ELF-1 (cell line): Measurements from ENCODE around the gene MMP2.
A peak's percentile ranks its signal among the peaks of the same experiment; 100 is the strongest.

ENCODE experiments used
- DNase-seq: peaks from one replicate; pipeline ENCODE4 v3.0.0-alpha.2; 2016; ENCODE audit warnings: low read depth, low spot score

The MMP2 gene

GRCh38 chr16:55469821-55470532, 9.0 kb upstream of the MMP2 start:
- no peak for DNase-seq

- DNase-seq: peak; percentile 95
These were observed 8.2 kb upstream of the MMP2 start for GRCh38 chr16:55470533-55471371.

- DNase-seq: no peak
These were observed 7.4 kb upstream of the MMP2 start for GRCh38 chr16:55471448-55472097.

- no peak for DNase-seq
These were observed 5.4 kb upstream of the MMP2 start for GRCh38 chr16:55473587-55473986.

- DNase-seq: no peak
These were observed 4.2 kb upstream of the MMP2 start for GRCh38 chr16:55474821-55475220.

GRCh38 chr16:55475919-55476318, 3.1 kb upstream of the MMP2 start:
- no peak for DNase-seq

- no peak for DNase-seq
These were observed 2.1 kb upstream of the MMP2 start for GRCh38 chr16:55476625-55477533.

- no peak for DNase-seq
These were observed 1.3 kb upstream of the MMP2 start for GRCh38 chr16:55477736-55478135.

GRCh38 chr16:55479430-55480140, 587 bp downstream of the MMP2 start:
- DNase-seq: peak; percentile 48

GRCh38 chr16:55480228-55480655, 1.2 kb downstream of the MMP2 start:
- DNase-seq: peak; percentile 67

GRCh38 chr16:55481023-55481422, 2.0 kb downstream of the MMP2 start:
- no peak for DNase-seq

- no peak for DNase-seq
These were observed 3.1 kb downstream of the MMP2 start for GRCh38 chr16:55482056-55482455.

GRCh38 chr16:55487048-55487803, 8.2 kb downstream of the MMP2 start:
- DNase-seq: no peak

- DNase-seq: no peak
These were observed 9.3 kb downstream of the MMP2 start for GRCh38 chr16:55488306-55488705.

- no peak for DNase-seq
These were observed 10.3 kb downstream of the MMP2 start for GRCh38 chr16:55489119-55489955.

GRCh38 chr16:55489956-55490265, 10.9 kb downstream of the MMP2 start:
- no peak for DNase-seq

- DNase-seq: no peak
These were observed 11.3 kb downstream of the MMP2 start for GRCh38 chr16:55490301-55490700.

GRCh38 chr16:55491691-55492090, 12.7 kb downstream of the MMP2 start:
- no peak for DNase-seq

GRCh38 chr16:55492756-55493380, 13.9 kb downstream of the MMP2 start:
- DNase-seq: no peak
